Bronchial epithelial cell (primary cell): ENCODE data around the gene OAT. TPM values are rescaled to one million over a fixed set of nuclear protein-coding genes. Genes with fewer than 3 reads are reported as not detected.

Experiments
- DNase-seq: peaks from one replicate; pipeline ENCODE4 v3.0.0-alpha.2; 2010; ENCODE audit warnings: low read depth
- FAIRE-seq: peaks from 2 replicates; lab custom pipeline; 2011; peaks lifted over from hg19 to GRCh38; lab: Jason Lieb, UNC
- H3K27me3 ChIP-seq: 2 replicates; pipeline ENCODE4 v1.5.1; 2011; ENCODE audit warnings: low read length; ENCODE audit not compliant: control insufficient read depth, insufficient read depth
- H3K36me3 ChIP-seq: 2 replicates; pipeline ENCODE4 v1.5.1; 2011; ENCODE audit warnings: low read length; ENCODE audit not compliant: control insufficient read depth, insufficient read depth
- H3K4me3 ChIP-seq: 2 replicates; pipeline ENCODE4 v1.5.1; 2011; ENCODE audit warnings: mild to moderate bottlenecking, low read depth, low read length, control low read depth
- CTCF ChIP-seq: IDR thresholded peaks from 2 replicates; pipeline ENCODE4 v1.5.1; 2011; ENCODE audit warnings: mild to moderate bottlenecking, moderate library complexity, low read length, control low read depth, inconsistent platforms; ENCODE audit not compliant: insufficient read depth, severe bottlenecking
- total RNA-seq: library from RNA; depleted of rRNA; stranded (reverse); fragments of >200 nt; gene quantifications from 2 replicates; pipeline ENCODE4 v1.2.1, GENCODE V29; 2014

The OAT gene
- total RNA-seq, 1 donor from 2014 or later: 130 TPM

- TF ChIP-seq CTCF: no peak
- Histone ChIP-seq H3K36me3 (no peaks in the 10 kb centered on the region), H3K27me3 (peaks cover 3% of the 10 kb centered on the region), H3K4me3 (no peak overlapping the region)
- FAIRE-seq (no peak), DNase-seq (no peak)
Observed at GRCh38 chr10:124383496-124383895, 35.2 kb downstream of the OAT start.

DNA sequence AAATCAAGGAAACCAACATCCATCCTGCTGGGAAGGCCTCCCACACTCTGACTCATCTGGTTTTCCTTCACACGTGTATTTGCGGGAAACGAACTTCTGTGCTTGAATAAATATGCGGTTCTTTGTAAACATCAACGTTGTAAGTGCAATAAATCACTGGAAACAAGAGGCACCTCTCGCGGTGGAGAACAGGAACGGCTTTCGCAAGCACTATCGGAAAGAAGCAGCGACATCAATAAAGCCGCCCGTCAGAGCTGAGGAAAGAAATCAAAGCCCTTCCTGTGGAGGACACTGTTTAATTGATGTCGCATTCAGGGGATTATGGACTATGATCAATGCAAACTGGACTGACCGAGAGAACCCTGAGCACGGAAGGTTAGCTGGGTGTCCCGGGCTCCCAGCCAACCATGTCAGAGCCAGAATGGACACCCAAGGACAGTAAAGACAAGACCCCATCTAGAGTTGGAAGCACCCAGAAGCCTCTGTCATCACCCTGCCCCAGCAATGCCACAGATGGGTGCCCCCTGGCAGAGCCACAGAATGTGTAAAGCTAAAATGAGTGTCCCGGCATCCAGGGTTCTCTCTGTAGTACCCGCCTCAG, 37.6 kb downstream of the OAT start:
- Histone ChIP-seq H3K36me3 (no peaks in the 10 kb centered on the region), H3K4me3 (no peak overlapping the region), H3K27me3 (peaks cover 3% of the 10 kb centered on the region)
- TF ChIP-seq CTCF: no peak
- FAIRE-seq: no peak
- peak; percentile 42 for DNase-seq

DNA sequence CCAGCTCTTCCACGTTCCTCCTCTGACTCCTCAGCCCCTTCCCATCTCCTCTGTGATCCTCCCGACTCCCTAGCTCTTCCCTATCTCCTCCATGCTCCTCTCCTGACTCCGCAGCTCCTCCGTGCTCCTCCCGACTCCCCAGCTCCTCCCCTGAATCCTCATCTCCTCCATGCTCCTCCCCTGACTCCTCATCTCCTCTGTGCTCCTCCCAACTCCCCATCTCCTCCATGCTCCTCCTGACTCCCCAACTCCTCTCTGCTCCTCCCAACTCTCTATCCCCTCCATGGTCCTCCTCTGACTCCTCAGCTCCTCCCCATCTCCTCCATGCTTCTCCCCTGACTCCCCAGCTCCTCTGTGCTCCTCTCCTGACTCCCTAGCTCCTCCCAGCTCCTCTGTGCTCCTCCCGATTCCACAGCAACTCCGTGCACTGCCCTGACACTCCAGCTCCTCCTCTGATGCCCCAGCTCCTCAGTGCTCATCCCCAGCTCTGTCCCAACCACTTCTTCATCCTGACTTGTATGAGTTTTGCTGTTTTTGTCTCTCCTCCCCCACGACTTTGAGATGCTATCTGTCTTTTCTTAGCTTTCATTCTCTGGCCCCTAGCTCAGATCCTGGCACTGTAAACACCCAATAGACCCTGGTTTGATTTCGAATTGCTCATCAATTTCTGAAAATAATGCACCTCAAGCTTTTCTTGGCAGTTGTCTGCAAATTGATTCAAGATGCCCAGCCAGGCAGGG, 38.3 kb downstream of the OAT start:
- H3K27me3 ChIP-seq: peaks cover 3% of the 10 kb centered on the region
- FAIRE-seq: no peak
- no peak overlapping the region for H3K4me3 ChIP-seq
- no peaks in the 10 kb centered on the region for H3K36me3 ChIP-seq
- no peak for DNase-seq
- no peak for TF ChIP-seq CTCF

DNA sequence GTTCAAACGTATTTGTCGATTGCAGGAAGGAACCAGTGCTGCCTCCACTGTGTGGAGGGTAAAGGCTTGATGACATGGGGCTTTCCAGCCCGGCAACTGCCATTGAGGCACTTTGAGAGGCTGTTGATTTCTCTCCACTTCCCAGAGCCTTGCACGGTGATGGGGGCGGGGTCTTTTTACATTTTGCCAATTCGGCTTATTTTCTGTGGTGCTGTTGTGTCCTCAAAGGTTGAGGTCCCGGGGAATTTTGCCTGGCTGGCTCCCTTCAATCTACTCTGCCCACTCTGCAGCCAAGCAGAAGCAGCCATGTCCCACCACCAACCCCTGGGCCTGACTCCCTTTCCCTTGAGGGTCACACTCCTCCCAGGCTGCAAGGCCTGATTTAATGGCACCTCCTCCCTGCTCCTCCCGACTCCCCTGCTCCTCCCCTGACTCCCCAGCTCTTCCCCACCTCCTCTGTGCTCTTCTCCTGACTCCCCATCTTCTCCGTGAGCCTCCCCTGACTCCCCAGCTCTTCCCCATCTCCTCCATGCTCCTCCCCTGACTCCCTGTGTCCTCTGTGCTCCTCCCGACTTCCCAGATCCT, 39.0 kb downstream of the OAT start:
- DNase-seq: no peak
- H3K36me3 ChIP-seq: no peaks in the 10 kb centered on the region
- peaks cover 3% of the 10 kb centered on the region for H3K27me3 ChIP-seq
- TF ChIP-seq CTCF: no peak
- H3K4me3 ChIP-seq: no peak overlapping the region
- FAIRE-seq: no peak

DNA sequence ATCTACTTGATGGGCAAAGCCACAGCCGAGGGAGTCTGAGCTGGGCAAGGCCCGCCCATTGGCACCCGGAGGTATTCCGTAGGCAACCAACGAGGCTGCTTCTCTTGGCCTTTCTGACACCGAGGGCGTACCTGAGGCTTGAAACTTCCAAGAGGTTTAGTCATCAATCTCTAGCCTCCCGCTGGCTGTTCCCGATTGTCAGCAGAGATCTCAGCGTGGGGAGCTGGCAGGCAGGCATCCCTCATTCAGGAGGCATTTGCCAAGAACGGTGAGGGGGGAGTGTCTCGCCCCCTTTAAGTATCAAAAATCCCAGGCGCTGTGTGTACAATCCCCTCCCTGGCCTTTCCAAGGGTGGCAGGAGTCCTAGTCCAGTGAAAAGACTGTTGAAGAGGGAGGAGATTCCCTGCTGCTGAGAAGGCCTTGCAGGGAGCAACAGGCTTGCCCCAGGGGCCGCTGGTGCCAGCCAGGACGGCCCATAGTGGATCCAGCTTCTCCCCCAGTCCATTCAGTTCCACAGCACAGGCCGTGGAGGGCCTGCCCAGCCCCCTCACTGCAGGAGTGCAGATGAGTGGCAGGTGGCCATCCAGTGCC, 39.7 kb downstream of the OAT start:
- DNase-seq (peak; percentile 88), FAIRE-seq (no peak)
- TF ChIP-seq CTCF: no peak
- Histone ChIP-seq H3K4me3 (no peak overlapping the region), H3K27me3 (peaks cover 3% of the 10 kb centered on the region), H3K36me3 (no peaks in the 10 kb centered on the region)
